GM12878 (cell line): ENCODE data around the gene MKNK1. TPM values are rescaled to one million over a fixed set of nuclear protein-coding genes. Genes with fewer than 3 reads are reported as not detected.
A peak's percentile ranks its signal among the peaks of the same experiment; 100 is the strongest.

ENCODE experiments used
- ATAC-seq: fragments of 200-7000 bp; cut with Tn5 transposase; 3 replicates; pipeline ENCODE4 v1.9.1; 2020; ENCODE audit warnings: mild to moderate bottlenecking, moderate library complexity
- BruUV-seq: library from RNA; stranded (reverse); fragments of 400-500 nt; replicated peaks from 2 replicates; lab custom pipeline; 2021; lab: Mats Ljungman, UMichigan
- CTCF ChIA-PET: fragments of 300-600 bp; sonication (Branson Sonifier 250); formaldehyde crosslinking; extraction: SDS; loops from one replicate; lab custom pipeline; 2021; ENCODE audit warnings: inconsistent platforms; lab: Yijun Ruan, JAX
- POLR2A ChIA-PET: fragments of 350-600 bp; formaldehyde crosslinking; extraction: SDS; loops from one replicate; lab custom pipeline; 2021; ENCODE audit warnings: inconsistent platforms; lab: Charles Lee
- RAD21 ChIA-PET: fragments of 300-600 bp; sonication (Branson Sonifier 250); formaldehyde crosslinking; loops from one replicate; lab custom pipeline; 2023; ENCODE audit warnings: antibody characterized with exemption; ENCODE audit not compliant: unreplicated experiment; lab: Charles Lee
- SMC1A ChIA-PET: fragments of 300-600 bp; sonication (Branson Sonifier 250); formaldehyde crosslinking; loops from one replicate; lab custom pipeline; 2023; ENCODE audit not compliant: unreplicated experiment, uncharacterized antibody; lab: Charles Lee
- DNase-seq: peaks from one replicate; pipeline ENCODE4 v3.0.0-alpha.2; 2011; ENCODE audit warnings: low read depth, low spot score
- FAIRE-seq: peaks from 3 replicates; lab custom pipeline; 2011; peaks lifted over from hg19 to GRCh38; lab: Jason Lieb, UNC
- H2AFZ ChIP-seq: 2 replicates; pipeline ENCODE4 v1.6.0; 2011; ENCODE audit warnings: low read depth, low read length, control low read depth; ENCODE audit not compliant: control insufficient read depth
- H3K27ac ChIP-seq: 2 replicates; pipeline ENCODE4 v1.5.1; 2011; ENCODE audit warnings: control low read depth; ENCODE audit not compliant: control insufficient read depth, insufficient read depth
- H3K27me3 ChIP-seq, 2 experiments: replicated peaks in 1 of 2; 2 replicates each; pipeline versions ENCODE4 v1.6.0 to v1.6.1; 2011; ENCODE audit warnings: low read length in 1 of 2; ENCODE audit not compliant: control insufficient read depth in 2 of 2, insufficient read depth in 2 of 2
- H3K36me3 ChIP-seq, 2 experiments: 2 replicates each; pipeline ENCODE4 v1.5.1; 2011; ENCODE audit warnings: low read length in 1 of 2; ENCODE audit not compliant: control insufficient read depth in 2 of 2, insufficient read depth in 2 of 2
- H3K4me1 ChIP-seq: 2 replicates; pipeline ENCODE4 v1.6.1; 2011; ENCODE audit warnings: mild to moderate bottlenecking, low read length, moderate library complexity, mixed read lengths; ENCODE audit not compliant: control insufficient read depth, insufficient read depth
- H3K4me2 ChIP-seq: 2 replicates; pipeline ENCODE4 v1.6.0; 2011; ENCODE audit warnings: control low read depth; ENCODE audit not compliant: control insufficient read depth, insufficient read depth
- H3K4me3 ChIP-seq: fragments of 200-600 bp; sonication (generic); 2 replicates; pipeline ENCODE4 v1.5.1; 2016
- H3K79me2 ChIP-seq: 2 replicates; pipeline ENCODE4 v1.6.0; 2011; ENCODE audit warnings: low read length; ENCODE audit not compliant: control insufficient read depth, insufficient read depth
- H3K9ac ChIP-seq: 2 replicates; pipeline ENCODE4 v1.8.0; 2011; ENCODE audit warnings: low read length, control low read depth, mixed read lengths; ENCODE audit not compliant: control insufficient read depth, insufficient read depth
- H3K9me3 ChIP-seq: replicated peaks from 3 replicates; pipeline ENCODE4 v1.5.1; 2011; ENCODE audit warnings: mild to moderate bottlenecking, low read length; ENCODE audit not compliant: control insufficient read depth, insufficient read depth
- H4K20me1 ChIP-seq: 2 replicates; pipeline ENCODE4 v1.6.0; 2011; ENCODE audit not compliant: control insufficient read depth, insufficient read depth
- BCL11A ChIP-seq: IDR thresholded peaks from 2 replicates; pipeline ENCODE4 v1.6.1; 2011; ENCODE audit warnings: low read depth, low read length
- CBFB ChIP-seq: IDR thresholded peaks from 2 replicates; pipeline ENCODE4 v1.6.1; 2016; ENCODE audit warnings: antibody characterized with exemption, low read depth
- CREB1 ChIP-seq: IDR thresholded peaks from 2 replicates; pipeline ENCODE4 v1.6.1; 2012; ENCODE audit warnings: low read depth, mild to moderate bottlenecking, inconsistent platforms
- E2F8 ChIP-seq: fragments of 450-650 bp; IDR thresholded peaks from 2 replicates; pipeline ENCODE4 v1.6.1; 2018; ENCODE audit warnings: mild to moderate bottlenecking, low read depth, moderate library complexity; ENCODE audit not compliant: partially characterized antibody
- KAT2A ChIP-seq: conservative IDR thresholded peaks from 2 replicates; pipeline ENCODE4 v1.6.1; 2011; ENCODE audit warnings: low read depth, low read length; ENCODE audit not compliant: control insufficient read depth
- MXI1 ChIP-seq: fragments of 150-350 bp; IDR thresholded peaks from 2 replicates; pipeline ENCODE4 v1.6.1; 2011; ENCODE audit warnings: low read depth, mild to moderate bottlenecking, inconsistent platforms, low read length, improper control_type of control experiment
- NFIC ChIP-seq: IDR thresholded peaks from 2 replicates; pipeline ENCODE4 v1.6.1; 2012; ENCODE audit warnings: low read depth, mild to moderate bottlenecking, inconsistent platforms, low read length, moderate library complexity
- NFYB ChIP-seq: IDR thresholded peaks from 2 replicates; pipeline ENCODE4 v1.6.1; 2011; ENCODE audit warnings: low read depth, mild to moderate bottlenecking, low read length, improper control_type of control experiment, moderate library complexity; ENCODE audit not compliant: insufficient read depth
- PAX8 ChIP-seq: fragments of 450-650 bp; IDR thresholded peaks from 2 replicates; pipeline ENCODE4 v1.6.1; 2017; ENCODE audit warnings: mild to moderate bottlenecking, moderate library complexity
- POLR2AphosphoS5 ChIP-seq: IDR thresholded peaks from 2 replicates; pipeline ENCODE4 v1.6.1; 2011; ENCODE audit warnings: mild to moderate bottlenecking, low read length, inconsistent platforms
- RELB ChIP-seq: fragments of 450-650 bp; IDR thresholded peaks from 2 replicates; pipeline ENCODE4 v1.6.1; 2017; ENCODE audit warnings: low read depth, mild to moderate bottlenecking, moderate library complexity
- SIX5 ChIP-seq: IDR thresholded peaks from 2 replicates; pipeline ENCODE4 v1.6.1; 2011; ENCODE audit warnings: mild to moderate bottlenecking, low read depth, low read length, moderate library complexity; ENCODE audit not compliant: severe bottlenecking
- USF2 ChIP-seq: IDR thresholded peaks from 2 replicates; pipeline ENCODE4 v1.6.1; 2011; ENCODE audit warnings: low read depth, low read length, improper control_type of control experiment, borderline replicate concordance
- ZNF24 ChIP-seq: fragments of 450-650 bp; IDR thresholded peaks from 2 replicates; pipeline ENCODE4 v1.6.1; 2017; ENCODE audit warnings: antibody characterized with exemption, mild to moderate bottlenecking
- WGBS: methylation state at CpG from one replicate; pipeline ENCODE4 v1.1.6; 2016; ENCODE audit warnings: low lambda C conversion rate; ENCODE audit not compliant: insufficient replicate concordance, insufficient coverage; ENCODE audit errors: missing lambda C conversion rate; 5-methylcytosine and 5-hydroxymethylcytosine counted together
- in situ Hi-C: fragments of 300-500 bp; cut with MboI; formaldehyde crosslinking; loops from 9 replicates; pipeline ENCODE4 v1.14.3; 2018; ENCODE audit warnings: mixed read lengths
- intact Hi-C: fragments of 100-400 bp; cut with micrococcal nuclease; formaldehyde crosslinking; loops from one replicate; pipeline ENCODE4 v1.14.2; 2022; ENCODE audit not compliant: unreplicated experiment
- polyA plus RNA-seq, 11 experiments: library from polyadenylated mRNA; depleted of rRNA in 4 of 11; unstranded in 6 of 11; stranded (reverse) in 5 of 11; fragments of >200 nt; fragmentation: Nextera tagmentation in 4 of 11; fragmentation: Illumina TruSeq in 1 of 11; extraction: Ambion mirVana in 4 of 11; extraction: Trizol in 1 of 11; gene quantifications; 1 replicate in 1 of 11; 2 replicates in 10 of 11; pipeline versions ENCODE4 v1.2.1 to v1.2.3, GENCODE V29; 2011 to 2016; ENCODE audit warnings: inconsistent platforms in 2 of 11, missing spikeins in 2 of 11, low read depth in 1 of 11
- total RNA-seq, 4 experiments: library from RNA; depleted of rRNA in 3 of 4; stranded (reverse); fragments of >200 nt in 3 of 4; fragmentation: Illumina TruSeq in 1 of 4; extraction: Trizol in 1 of 4; gene quantifications; 2 replicates each; pipeline versions ENCODE4 v1.2.1 to v1.2.3, GENCODE V29; 2013 to 2021

The MKNK1 gene
- total and polyA plus RNA-seq, 10 of the 15 experiments (the other 5 are each of a cell fraction or from before 2014, with no cell fraction given): 13.7 to 29.9 (median 26.5) TPM

GRCh38 chr1:46617833-46618232 lies 13.8 kb upstream of the MKNK1 start (continued):
- TF ChIP-seq MXI1: no peak

- 28% methylated on average over 10 of the region's 10 CpGs for WGBS
- Histone ChIP-seq H3K9ac (peak overlapping the region; percentile 72), H2AFZ (peak overlapping the region; percentile 93), H3K27me3 (no peaks in the 10 kb centered on the region), H3K4me1 (peaks cover 48% of the 10 kb centered on the region), H4K20me1 (no peaks in the 10 kb centered on the region), H3K9me3 (no peaks in the 10 kb centered on the region), H3K36me3 (no peaks in the 10 kb centered on the region), H3K4me3 (peak overlapping the region; percentile 96), H3K27ac (peak overlapping the region; percentile 84), H3K79me2 (peaks cover 26% of the 10 kb centered on the region), H3K4me2 (peak overlapping the region; percentile 95)
- RAD21 ChIA-PET: interaction anchor here (0.9 to 4.3 kb wide), 7 partner anchors 11 to 108 kb away, joined by 3 to 41 read pairs (median 7); partner anchors contain the start of genes EFCAB14 and MKNK1
- intact Hi-C loops: loop anchor here (5.0 kb wide), 2 partner anchors 50 to 100 kb away; partner anchors contain the start of genes ATPAF1 and EFCAB14
- BruUV-seq: no TSS peak
- FAIRE-seq (no peak), ATAC-seq (peak; percentile 1; the same call in 1 of the 3 replicates), DNase-seq (no peak)
- SMC1A ChIA-PET: interaction anchor here (0.6 to 5.7 kb wide), 7 partner anchors 12 to 101 kb away, joined by 3 to 53 read pairs (median 4); partner anchors contain the start of genes ATPAF1, EFCAB14 and MKNK1
- POLR2A ChIA-PET: interaction anchor here (0.7 to 8.8 kb wide), 6 partner anchors 13 to 313 kb away, joined by 3 to 124 read pairs (median 6); partner anchors contain the start of genes ATPAF1 and MKNK1
- in situ Hi-C loops: no loop called here
- CTCF ChIA-PET: interaction anchor here (0.7 to 4.3 kb wide), 10 partner anchors 13 to 170 kb away, joined by 3 to 30 read pairs (median 4); partner anchors contain the start of gene MKNK1
- TF ChIP-seq CBFB (no peak), E2F8 (no peak), NFYB (no peak), BCL11A (no peak), CREB1 (no peak), SIX5 (no peak), KAT2A (no peak), ZNF24 (peak; percentile 74), POLR2AphosphoS5 (no peak), RELB (0 out of 2 replicates have a peak, but pooled peaks have one; percentile 18), NFIC (no peak), PAX8 (no peak), USF2 (no peak)
Observed at GRCh38 chr1:46617108-46617800, 13.2 kb upstream of the MKNK1 start.
